HepG2 (cell line): Measurements from ENCODE around the gene HNRNPAB. TPM values are rescaled to one million over a fixed set of nuclear protein-coding genes. Genes with fewer than 3 reads are reported as not detected.

Experiments
- ATAC-seq: fragments of 200-7000 bp; cut with Tn5 transposase; 3 replicates; pipeline ENCODE4 v1.9.1; 2020; ENCODE audit warnings: mild to moderate bottlenecking, moderate library complexity
- BruUV-seq: library from RNA; stranded (reverse); fragments of 400-500 nt; replicated peaks from 2 replicates; lab custom pipeline; 2021; lab: Mats Ljungman, UMichigan
- CTCF ChIA-PET: fragments of 300-600 bp; formaldehyde crosslinking; extraction: SDS; loops from one replicate; lab custom pipeline; 2021; ENCODE audit warnings: low total read pairs, inconsistent platforms, low intra/inter-chr PET ratio; lab: Yijun Ruan, JAX
- POLR2A ChIA-PET: fragments of 350-600 bp; sonication (Branson Sonifier 250); formaldehyde crosslinking; loops from one replicate; lab custom pipeline; 2020; ENCODE audit warnings: antibody characterized with exemption, inconsistent platforms; lab: Yijun Ruan, JAX
- DNase-seq: peaks from one replicate; pipeline ENCODE4 v3.0.0-alpha.2; 2015; ENCODE audit warnings: low spot score
- FAIRE-seq: peaks from 3 replicates; lab custom pipeline; 2011; peaks lifted over from hg19 to GRCh38; lab: Jason Lieb, UNC
- H2AFZ ChIP-seq: one replicate; pipeline ENCODE4 v1.6.1; 2011; ENCODE audit warnings: low read length, inconsistent platforms
- H3K27ac ChIP-seq: fragments of 300-600 bp; 3 replicates; pipeline ENCODE4 v1.8.0; 2011; ENCODE audit warnings: mixed run types, mild to moderate bottlenecking, mixed read lengths, low read length, inconsistent platforms; ENCODE audit not compliant: insufficient read depth; ENCODE audit errors: extremely low read length
- H3K27me3 ChIP-seq, 2 experiments: fragments of 200-600 bp in 1 of 2; 2 replicates in 1 of 2; 3 replicates in 1 of 2; pipeline versions ENCODE4 v1.6.0 to v1.8.0; 2011; ENCODE audit warnings: low read length in 2 of 2, mild to moderate bottlenecking in 2 of 2, moderate library complexity in 2 of 2, inconsistent platforms in 1 of 2; ENCODE audit not compliant: insufficient read depth in 2 of 2, control insufficient read depth in 1 of 2
- H3K36me3 ChIP-seq, 2 experiments: fragments of 200-600 bp in 1 of 2; replicated peaks in 1 of 2; 2 replicates in 1 of 2; 3 replicates in 1 of 2; pipeline versions ENCODE4 v1.5.1 to v1.8.0; 2011; ENCODE audit warnings: low read length in 2 of 2, inconsistent platforms in 1 of 2; ENCODE audit not compliant: insufficient read depth in 2 of 2, control insufficient read depth in 1 of 2
- H3K4me1 ChIP-seq: 2 replicates; pipeline ENCODE4 v1.5.1; 2012; ENCODE audit warnings: low read length, inconsistent platforms; ENCODE audit not compliant: insufficient read depth
- H3K4me2 ChIP-seq: 2 replicates; pipeline ENCODE4 v1.6.0; 2011; ENCODE audit warnings: low read depth, low read length, inconsistent platforms
- H3K4me3 ChIP-seq, 3 experiments: fragments of 200-600 bp in 1 of 3; sonication (generic), shearing (Covaris generic) in 1 of 3; replicated peaks in 1 of 3; 2 replicates each; pipeline ENCODE4 v1.5.1; 2011 to 2016; ENCODE audit warnings: low read length in 3 of 3, inconsistent platforms in 2 of 3, low read depth in 2 of 3, mild to moderate bottlenecking in 2 of 3, control low read depth in 1 of 3, mixed read lengths in 1 of 3; ENCODE audit not compliant: insufficient read depth in 1 of 3
- H3K79me2 ChIP-seq: one replicate; pipeline ENCODE4 v1.6.1; 2011; ENCODE audit warnings: low read length, inconsistent platforms; ENCODE audit not compliant: insufficient read depth
- H3K9ac ChIP-seq: 2 replicates; pipeline ENCODE4 v1.6.0; 2011; ENCODE audit warnings: mild to moderate bottlenecking, low read depth, low read length, inconsistent platforms; ENCODE audit not compliant: insufficient read depth
- H3K9me3 ChIP-seq: 2 replicates; pipeline ENCODE4 v1.5.1; 2012; ENCODE audit warnings: mild to moderate bottlenecking, low read length
- H4K20me1 ChIP-seq: 2 replicates; pipeline ENCODE4 v1.6.0; 2011; ENCODE audit warnings: inconsistent platforms, mild to moderate bottlenecking, low read length, moderate library complexity; ENCODE audit not compliant: insufficient read depth
- EEA1 ChIP-seq: sonication (generic); formaldehyde crosslinking; IDR thresholded peaks from 2 replicates; pipeline ENCODE4 v1.5.1; 2020; ENCODE audit warnings: mild to moderate bottlenecking, missing genetic modification reagents, borderline replicate concordance
- KLF16 ChIP-seq, 2 experiments: sonication (generic) in 1 of 2; formaldehyde crosslinking in 1 of 2; IDR thresholded peaks; 2 replicates each; pipeline versions ENCODE4 v1.6.1 to v1.8.0; 2016 to 2023; ENCODE audit warnings: missing genetic modification reagents in 2 of 2, missing compliant biosample characterization in 1 of 2
- MAF1 ChIP-seq: sonication (generic); formaldehyde crosslinking; IDR thresholded peaks from 2 replicates; pipeline ENCODE4 v1.5.0; 2020; ENCODE audit warnings: missing genetic modification reagents, borderline replicate concordance
- MAFG ChIP-seq: sonication (generic); formaldehyde crosslinking; IDR thresholded peaks from 2 replicates; pipeline ENCODE4 v1.5.1; 2020; ENCODE audit warnings: mild to moderate bottlenecking, missing genetic modification reagents
- NCOA2 ChIP-seq: sonication (generic); formaldehyde crosslinking; IDR thresholded peaks from 2 replicates; pipeline ENCODE4 v1.8.0; 2022; ENCODE audit warnings: inconsistent platforms
- SAFB2 ChIP-seq: sonication (generic); formaldehyde crosslinking; IDR thresholded peaks from 2 replicates; pipeline ENCODE4 v1.5.1; 2020; ENCODE audit warnings: missing genetic modification reagents, low read depth, mild to moderate bottlenecking, borderline replicate concordance
- SOX13 ChIP-seq, 3 experiments: fragments of 450-650 bp in 1 of 3; sonication (generic) in 1 of 3; formaldehyde crosslinking in 1 of 3; IDR thresholded peaks in 2 of 3; conservative IDR thresholded peaks in 1 of 3; 2 replicates each; pipeline versions ENCODE4 v1.5.0 to v1.6.1; 2016 to 2020; ENCODE audit warnings: antibody characterized with exemption in 1 of 3, mild to moderate bottlenecking in 1 of 3, missing compliant biosample characterization in 1 of 3, missing genetic modification reagents in 1 of 3, moderate library complexity in 1 of 3
- ZFP41 ChIP-seq: sonication (generic); formaldehyde crosslinking; IDR thresholded peaks from 2 replicates; pipeline ENCODE4 v1.4.0; 2020; ENCODE audit warnings: mild to moderate bottlenecking, missing genetic modification reagents, borderline replicate concordance
- ZFY ChIP-seq: sonication (generic); formaldehyde crosslinking; IDR thresholded peaks from 2 replicates; pipeline ENCODE4 v1.4.0; 2020; ENCODE audit warnings: missing genetic modification reagents
- ZNF234 ChIP-seq: sonication (generic); formaldehyde crosslinking; conservative IDR thresholded peaks from 2 replicates; pipeline ENCODE4 v1.5.1; 2020; ENCODE audit warnings: mild to moderate bottlenecking, missing genetic modification reagents
- ZSCAN22 ChIP-seq: sonication (generic); formaldehyde crosslinking; IDR thresholded peaks from 2 replicates; pipeline ENCODE4 v1.4.0; 2020; ENCODE audit warnings: mild to moderate bottlenecking, missing genetic modification reagents
- WGBS: methylation state at CpG from one replicate; pipeline ENCODE4 v1.1.6; 2017; ENCODE audit warnings: low lambda C conversion rate; 5-methylcytosine and 5-hydroxymethylcytosine counted together
- in situ Hi-C: cut with HindIII; loops from 2 replicates; pipeline ENCODE4 v1.10.0; 2017; ENCODE audit warnings: low pct_unique_long_range_greater_than_20kb; ENCODE audit not compliant: extremely low pct_ligation_motif_present
- intact Hi-C: fragments of 100-400 bp; cut with micrococcal nuclease; formaldehyde crosslinking; loops from one replicate; pipeline ENCODE4 v1.10.0; 2022; ENCODE audit not compliant: unreplicated experiment
- polyA plus RNA-seq, 8 experiments: library from polyadenylated mRNA; depleted of rRNA in 3 of 8; stranded (reverse) in 7 of 8; unstranded in 1 of 8; fragments of >200 nt; fragmentation: Illumina TruSeq in 4 of 8; extraction: Trizol in 4 of 8; gene quantifications; 2 replicates each; pipeline versions ENCODE4 v1.2.1 to v1.2.3, GENCODE V29; 2011 to 2016; ENCODE audit warnings: low read depth in 4 of 8, missing spikeins in 1 of 8, mixed read lengths in 1 of 8; ENCODE audit not compliant: insufficient read depth in 1 of 8
- total RNA-seq, 5 experiments: library from RNA; depleted of rRNA; stranded (reverse); fragments of >200 nt; fragmentation: Illumina TruSeq; extraction: Trizol; gene quantifications; 2 replicates each; pipeline ENCODE4 v1.2.3, GENCODE V29; 2016; ENCODE audit warnings: low read depth in 1 of 5
- TF ChIP-seq, protein P1 (sequence below): sonication (generic); formaldehyde crosslinking; conservative IDR thresholded peaks from 2 replicates; pipeline ENCODE4 v1.4.0; 2020; ENCODE audit warnings: mild to moderate bottlenecking, missing genetic modification reagents, moderate library complexity
- TF ChIP-seq, protein P2 (sequence below): sonication (generic); formaldehyde crosslinking; IDR thresholded peaks from 2 replicates; pipeline ENCODE4 v1.4.0; 2020; ENCODE audit warnings: low read depth, missing genetic modification reagents

Gene HNRNPAB
- total and polyA plus RNA-seq, 2 of the 13 experiments (the other 11 are each of a cell fraction or from before 2014, with no cell fraction given), result 62.6 to 111 TPM

DNA sequence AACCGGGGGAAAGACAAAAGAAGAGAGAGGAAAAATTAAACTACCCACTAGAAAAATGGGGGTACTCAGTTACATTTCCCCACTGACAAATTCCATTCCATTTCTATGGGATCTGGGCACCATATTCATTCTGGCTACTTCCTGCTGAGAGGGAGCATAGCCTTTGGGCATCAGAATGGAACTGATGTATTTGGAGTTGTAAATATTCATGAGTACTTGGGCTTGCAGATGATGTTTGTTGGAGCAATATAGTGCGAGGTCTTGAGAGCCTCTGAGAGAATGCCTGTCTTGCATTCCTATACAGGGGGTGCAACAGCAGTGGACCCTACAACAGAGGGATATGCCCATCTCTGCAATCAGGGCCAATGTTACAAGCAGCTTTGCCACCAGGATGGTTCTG is 33.9 kb upstream of the HNRNPAB start:
- WGBS, result 28% methylated on average over 2 of the region's 2 CpGs
- ATAC-seq, result no peak
- intact Hi-C loops, result no loop called here
- no peak overlapping the region for H3K4me3 ChIP-seq
- no peak overlapping the region for H3K4me2 ChIP-seq
- no peak overlapping the region for H3K9ac ChIP-seq
- no peak overlapping the region for H3K27ac ChIP-seq
- no peaks in the 10 kb centered on the region for H4K20me1 ChIP-seq
- no peak for TF ChIP-seq ZNF234 (CRISPR knock-in tag)
- no peak for TF ChIP-seq ZFY (CRISPR knock-in tag)
- TF ChIP-seq KLF16 (CRISPR knock-in tag; IDR thresholded peaks at IDR 0.05), result no peak
- TF ChIP-seq ZSCAN22 (CRISPR knock-in tag), result no peak
- TF ChIP-seq EEA1, result no peak
- TF ChIP-seq NCOA2 (CRISPR knock-in tag), result no peak
- no peak for TF ChIP-seq ZFP41
- TF ChIP-seq, protein P1, sequence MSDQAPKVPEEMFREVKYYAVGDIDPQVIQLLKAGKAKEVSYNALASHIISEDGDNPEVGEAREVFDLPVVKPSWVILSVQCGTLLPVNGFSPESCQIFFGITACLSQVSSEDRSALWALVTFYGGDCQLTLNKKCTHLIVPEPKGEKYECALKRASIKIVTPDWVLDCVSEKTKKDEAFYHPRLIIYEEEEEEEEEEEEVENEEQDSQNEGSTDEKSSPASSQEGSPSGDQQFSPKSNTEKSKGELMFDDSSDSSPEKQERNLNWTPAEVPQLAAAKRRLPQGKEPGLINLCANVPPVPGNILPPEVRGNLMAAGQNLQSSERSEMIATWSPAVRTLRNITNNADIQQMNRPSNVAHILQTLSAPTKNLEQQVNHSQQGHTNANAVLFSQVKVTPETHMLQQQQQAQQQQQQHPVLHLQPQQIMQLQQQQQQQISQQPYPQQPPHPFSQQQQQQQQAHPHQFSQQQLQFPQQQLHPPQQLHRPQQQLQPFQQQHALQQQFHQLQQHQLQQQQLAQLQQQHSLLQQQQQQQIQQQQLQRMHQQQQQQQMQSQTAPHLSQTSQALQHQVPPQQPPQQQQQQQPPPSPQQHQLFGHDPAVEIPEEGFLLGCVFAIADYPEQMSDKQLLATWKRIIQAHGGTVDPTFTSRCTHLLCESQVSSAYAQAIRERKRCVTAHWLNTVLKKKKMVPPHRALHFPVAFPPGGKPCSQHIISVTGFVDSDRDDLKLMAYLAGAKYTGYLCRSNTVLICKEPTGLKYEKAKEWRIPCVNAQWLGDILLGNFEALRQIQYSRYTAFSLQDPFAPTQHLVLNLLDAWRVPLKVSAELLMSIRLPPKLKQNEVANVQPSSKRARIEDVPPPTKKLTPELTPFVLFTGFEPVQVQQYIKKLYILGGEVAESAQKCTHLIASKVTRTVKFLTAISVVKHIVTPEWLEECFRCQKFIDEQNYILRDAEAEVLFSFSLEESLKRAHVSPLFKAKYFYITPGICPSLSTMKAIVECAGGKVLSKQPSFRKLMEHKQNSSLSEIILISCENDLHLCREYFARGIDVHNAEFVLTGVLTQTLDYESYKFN (CRISPR knock-in tag), result no peak
- no peak for TF ChIP-seq MAFG (CRISPR knock-in tag)
- no peak for TF ChIP-seq SOX13 (IDR thresholded peaks at IDR 0.05)
- no peak for TF ChIP-seq SOX13 (CRISPR knock-in tag; conservative IDR thresholded peaks at IDR 0.05 in 1 of 2, IDR thresholded peaks at IDR 0.05 in 1 of 2)
- TF ChIP-seq SAFB2 (CRISPR knock-in tag), result no peak
- TF ChIP-seq MAF1 (CRISPR knock-in tag), result no peak
- TF ChIP-seq, protein P2, sequence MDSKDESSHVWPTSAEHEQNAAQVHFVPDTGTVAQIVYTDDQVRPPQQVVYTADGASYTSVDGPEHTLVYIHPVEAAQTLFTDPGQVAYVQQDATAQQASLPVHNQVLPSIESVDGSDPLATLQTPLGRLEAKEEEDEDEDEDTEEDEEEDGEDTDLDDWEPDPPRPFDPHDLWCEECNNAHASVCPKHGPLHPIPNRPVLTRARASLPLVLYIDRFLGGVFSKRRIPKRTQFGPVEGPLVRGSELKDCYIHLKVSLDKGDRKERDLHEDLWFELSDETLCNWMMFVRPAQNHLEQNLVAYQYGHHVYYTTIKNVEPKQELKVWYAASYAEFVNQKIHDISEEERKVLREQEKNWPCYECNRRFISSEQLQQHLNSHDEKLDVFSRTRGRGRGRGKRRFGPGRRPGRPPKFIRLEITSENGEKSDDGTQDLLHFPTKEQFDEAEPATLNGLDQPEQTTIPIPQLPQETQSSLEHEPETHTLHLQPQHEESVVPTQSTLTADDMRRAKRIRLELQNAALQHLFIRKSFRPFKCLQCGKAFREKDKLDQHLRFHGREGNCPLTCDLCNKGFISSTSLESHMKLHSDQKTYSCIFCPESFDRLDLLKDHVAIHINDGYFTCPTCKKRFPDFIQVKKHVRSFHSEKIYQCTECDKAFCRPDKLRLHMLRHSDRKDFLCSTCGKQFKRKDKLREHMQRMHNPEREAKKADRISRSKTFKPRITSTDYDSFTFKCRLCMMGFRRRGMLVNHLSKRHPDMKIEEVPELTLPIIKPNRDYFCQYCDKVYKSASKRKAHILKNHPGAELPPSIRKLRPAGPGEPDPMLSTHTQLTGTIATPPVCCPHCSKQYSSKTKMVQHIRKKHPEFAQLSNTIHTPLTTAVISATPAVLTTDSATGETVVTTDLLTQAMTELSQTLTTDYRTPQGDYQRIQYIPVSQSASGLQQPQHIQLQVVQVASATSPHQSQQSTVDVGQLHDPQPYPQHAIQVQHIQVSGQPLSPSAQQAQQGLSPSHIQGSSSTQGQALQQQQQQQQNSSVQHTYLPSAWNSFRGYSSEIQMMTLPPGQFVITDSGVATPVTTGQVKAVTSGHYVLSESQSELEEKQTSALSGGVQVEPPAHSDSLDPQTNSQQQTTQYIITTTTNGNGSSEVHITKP (CRISPR knock-in tag), result no peak
- ChIA-PET CTCF (no interaction called here), POLR2A (no interaction called here)
- no peaks in the 10 kb centered on the region for H3K9me3 ChIP-seq
- peaks cover 2 to 15% of the 10 kb centered on the region in 2 experiments; a peak in 4 of 5 replicates for H3K27me3 ChIP-seq
- BruUV-seq, result no TSS peak
- H3K79me2 ChIP-seq, result no peaks in the 10 kb centered on the region
- no peak for DNase-seq
- in situ Hi-C loops, result no loop called here
- H2AFZ ChIP-seq, result no peak overlapping the region
- no peaks in the 10 kb centered on the region for H3K4me1 ChIP-seq
- FAIRE-seq, result no peak
- H3K36me3 ChIP-seq, result no peaks in the 10 kb centered on the region
